Adrenal gland (tissue), 5 donors: ENCODE results near the gene TAPT1.

ENCODE experiments used
- POLR2A ChIP-seq, 2 donors: fragments of 450-650 bp; IDR thresholded peaks; one replicate each; pipeline ENCODE4 v1.6.1; 2017; ENCODE audit warnings: antibody characterized with exemption in 2 of 2, mild to moderate bottlenecking in 2 of 2, moderate library complexity in 1 of 2
- TF ChIP-seq, protein P1 (sequence below), 6 experiments: fragments of 450-650 bp in 4 of 6; fragments of 200-600 bp in 2 of 6; sonication (generic) in 1 of 6; IDR thresholded peaks; 1 replicate in 5 of 6; 2 replicates in 1 of 6; pipeline versions ENCODE4 v1.5.1 to v1.8.0; 2016 to 2021; ENCODE audit warnings: antibody characterized with exemption in 6 of 6, mild to moderate bottlenecking in 2 of 6, moderate library complexity in 1 of 6
- donor health status: DM: no; HTN: no; CAD: no.

DNA sequence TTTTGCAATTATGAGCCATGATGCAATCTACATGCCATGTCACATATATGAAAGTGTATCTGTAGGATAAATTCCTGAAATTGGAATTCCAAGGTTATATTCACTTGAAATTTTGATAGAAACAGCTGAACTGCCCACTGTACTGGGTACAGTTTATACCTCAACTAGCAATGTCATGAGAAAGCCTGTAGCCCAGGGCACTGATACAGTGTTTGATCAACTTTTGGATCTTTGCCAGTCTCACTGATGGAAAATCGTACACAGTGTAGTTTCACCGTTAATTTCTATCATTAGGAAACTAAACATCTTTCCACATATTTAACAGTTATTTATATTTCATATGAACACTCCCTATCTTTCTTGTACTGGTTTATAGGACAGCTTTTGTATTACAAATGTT, 34.2 kb downstream of the TAPT1 start:
- TF ChIP-seq, protein P1, sequence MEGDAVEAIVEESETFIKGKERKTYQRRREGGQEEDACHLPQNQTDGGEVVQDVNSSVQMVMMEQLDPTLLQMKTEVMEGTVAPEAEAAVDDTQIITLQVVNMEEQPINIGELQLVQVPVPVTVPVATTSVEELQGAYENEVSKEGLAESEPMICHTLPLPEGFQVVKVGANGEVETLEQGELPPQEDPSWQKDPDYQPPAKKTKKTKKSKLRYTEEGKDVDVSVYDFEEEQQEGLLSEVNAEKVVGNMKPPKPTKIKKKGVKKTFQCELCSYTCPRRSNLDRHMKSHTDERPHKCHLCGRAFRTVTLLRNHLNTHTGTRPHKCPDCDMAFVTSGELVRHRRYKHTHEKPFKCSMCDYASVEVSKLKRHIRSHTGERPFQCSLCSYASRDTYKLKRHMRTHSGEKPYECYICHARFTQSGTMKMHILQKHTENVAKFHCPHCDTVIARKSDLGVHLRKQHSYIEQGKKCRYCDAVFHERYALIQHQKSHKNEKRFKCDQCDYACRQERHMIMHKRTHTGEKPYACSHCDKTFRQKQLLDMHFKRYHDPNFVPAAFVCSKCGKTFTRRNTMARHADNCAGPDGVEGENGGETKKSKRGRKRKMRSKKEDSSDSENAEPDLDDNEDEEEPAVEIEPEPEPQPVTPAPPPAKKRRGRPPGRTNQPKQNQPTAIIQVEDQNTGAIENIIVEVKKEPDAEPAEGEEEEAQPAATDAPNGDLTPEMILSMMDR (IDR thresholded peaks at IDR 0.05), result no peak
- TF ChIP-seq POLR2A (IDR thresholded peaks at IDR 0.05), result no peak
